Psoas muscle (tissue), 8 donors: Measurements from ENCODE around the gene METTL1. TPM values are rescaled to one million over a fixed set of nuclear protein-coding genes. Genes with fewer than 3 reads are reported as not detected.

ENCODE experiments used
- ATAC-seq, 4 donors: fragments of 200-7000 bp; cut with Tn5 transposase; one replicate each; pipeline ENCODE4 v1.9.1; 2020; ENCODE audit warnings: moderate library complexity in 3 of 4, mild to moderate bottlenecking in 2 of 4
- DNase-seq, 2 donors: peaks; one replicate each; pipeline ENCODE4 v3.0.0-alpha.2; 2020
- H3K27ac ChIP-seq: fragments of 200-600 bp; one replicate; pipeline ENCODE4 v1.8.0; 2022
- H3K27me3 ChIP-seq, 3 donors: fragments of 200-600 bp in 1 of 3; one replicate each; pipeline versions ENCODE4 v1.6.1 to v1.8.0; 2013 to 2022; ENCODE audit warnings: low read length in 2 of 3, mild to moderate bottlenecking in 2 of 3, moderate library complexity in 1 of 3; ENCODE audit not compliant: insufficient read depth in 3 of 3
- H3K36me3 ChIP-seq, 2 donors: fragments of 200-600 bp in 1 of 2; one replicate each; pipeline versions ENCODE4 v1.6.1 to v1.8.0; 2013 to 2022; ENCODE audit warnings: low read depth in 1 of 2, mild to moderate bottlenecking in 1 of 2, moderate library complexity in 1 of 2; ENCODE audit not compliant: insufficient read depth in 1 of 2
- H3K4me1 ChIP-seq: fragments of 200-600 bp; one replicate; pipeline ENCODE4 v1.8.0; 2022
- H3K4me3 ChIP-seq: fragments of 200-600 bp; one replicate; pipeline ENCODE4 v1.8.0; 2022; ENCODE audit warnings: mild to moderate bottlenecking
- H3K9me3 ChIP-seq: fragments of 200-600 bp; one replicate; pipeline ENCODE4 v1.8.0; 2022
- WGBS, 3 donors: extraction: QIAGEN DNeasy Blood & Tissue Kit; methylation state at CpG; one replicate each; pipeline versions ENCODE4 v1.1.6 to v1.1.7; 2013; 5-methylcytosine and 5-hydroxymethylcytosine counted together
- intact Hi-C, 2 donors: fragments of 100-400 bp; cut with DNase I; formaldehyde crosslinking; loops; one replicate each; pipeline versions ENCODE4 v1.11.0 to v1.14.2; 2022
- polyA plus RNA-seq, 3 donors: library from polyadenylated mRNA; stranded (reverse); fragments of 200-250 nt; gene quantifications; one replicate each; pipeline ENCODE4 v1.2.3, GENCODE V29; 2013
- total RNA-seq, 4 donors: library from RNA; stranded (reverse); fragmentation: NEBNext Ultra II Directional in 2 of 4; extraction: Animal tissue kit (Norgen Biotek cat#: 25700) in 2 of 4; gene quantifications; one replicate each; pipeline versions ENCODE4 v1.2.1 to v1.2.4, GENCODE V29; 2021 to 2023
- TF ChIP-seq, protein P1 (sequence below): fragments of 200-600 bp; IDR thresholded peaks from one replicate; pipeline ENCODE4 v1.8.0; 2022; ENCODE audit warnings: antibody characterized with exemption
- donor health status: healthy with polysubstance abuse.
- donor health status: DM: no; HTN: no; CAD: no; lungs with moderate emphysema.
- donor health status: Bipolar disorder and iron deficiency.
- donor health status: healthy.
- donor health status: DM: yes; HTN: yes; CAD: no.
- donor health status: DM: no; HTN: no; CAD: no.
- donor health status: DM: no; HTN: no; CAD: no.
- donor health status: DM: yes; HTN: yes; CAD: no.

The METTL1 gene
- total and polyA plus RNA-seq, 7 donors: 18.8 to 80.9 (median 26.3) TPM

GRCh38 chr12:57763881-57764661, 7.8 kb downstream of the METTL1 start:
- TF ChIP-seq, protein P1, sequence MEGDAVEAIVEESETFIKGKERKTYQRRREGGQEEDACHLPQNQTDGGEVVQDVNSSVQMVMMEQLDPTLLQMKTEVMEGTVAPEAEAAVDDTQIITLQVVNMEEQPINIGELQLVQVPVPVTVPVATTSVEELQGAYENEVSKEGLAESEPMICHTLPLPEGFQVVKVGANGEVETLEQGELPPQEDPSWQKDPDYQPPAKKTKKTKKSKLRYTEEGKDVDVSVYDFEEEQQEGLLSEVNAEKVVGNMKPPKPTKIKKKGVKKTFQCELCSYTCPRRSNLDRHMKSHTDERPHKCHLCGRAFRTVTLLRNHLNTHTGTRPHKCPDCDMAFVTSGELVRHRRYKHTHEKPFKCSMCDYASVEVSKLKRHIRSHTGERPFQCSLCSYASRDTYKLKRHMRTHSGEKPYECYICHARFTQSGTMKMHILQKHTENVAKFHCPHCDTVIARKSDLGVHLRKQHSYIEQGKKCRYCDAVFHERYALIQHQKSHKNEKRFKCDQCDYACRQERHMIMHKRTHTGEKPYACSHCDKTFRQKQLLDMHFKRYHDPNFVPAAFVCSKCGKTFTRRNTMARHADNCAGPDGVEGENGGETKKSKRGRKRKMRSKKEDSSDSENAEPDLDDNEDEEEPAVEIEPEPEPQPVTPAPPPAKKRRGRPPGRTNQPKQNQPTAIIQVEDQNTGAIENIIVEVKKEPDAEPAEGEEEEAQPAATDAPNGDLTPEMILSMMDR: no peak
- no peak for DNase-seq
- H3K36me3 ChIP-seq: peaks cover 0 to 16% of the 10 kb centered on the region in 2 donors
- H3K4me1 ChIP-seq: peaks cover 18% of the 10 kb centered on the region
- peaks cover 0 to 54% (median 29%) of the 10 kb centered on the region in 3 donors for H3K27me3 ChIP-seq
- H3K27ac ChIP-seq: no peak overlapping the region
- WGBS, 3 donors: 65 to 75% (median 73%) methylated on average over 6 of the region's 6 CpGs
- intact Hi-C loops: no loop called here
- no peak for ATAC-seq
- H3K9me3 ChIP-seq: no peaks in the 10 kb centered on the region
- no peak overlapping the region for H3K4me3 ChIP-seq

GRCh38 chr12:57762463-57762862, 9.4 kb downstream of the METTL1 start:
- Histone ChIP-seq H3K4me3 (no peak overlapping the region), H3K4me1 (peaks cover 18% of the 10 kb centered on the region), H3K27me3 (peaks cover 0 to 54% (median 29%) of the 10 kb centered on the region in 3 donors), H3K36me3 (peaks cover 0 to 18% of the 10 kb centered on the region in 2 donors), H3K27ac (no peak overlapping the region), H3K9me3 (no peaks in the 10 kb centered on the region)
- WGBS, 3 donors: 85 to 92% (median 91%) methylated on average over 2 of the region's 2 CpGs
- intact Hi-C loops: no loop called here
- TF ChIP-seq, protein P1: no peak
- DNase-seq: no peak
- no peak for ATAC-seq

DNA sequence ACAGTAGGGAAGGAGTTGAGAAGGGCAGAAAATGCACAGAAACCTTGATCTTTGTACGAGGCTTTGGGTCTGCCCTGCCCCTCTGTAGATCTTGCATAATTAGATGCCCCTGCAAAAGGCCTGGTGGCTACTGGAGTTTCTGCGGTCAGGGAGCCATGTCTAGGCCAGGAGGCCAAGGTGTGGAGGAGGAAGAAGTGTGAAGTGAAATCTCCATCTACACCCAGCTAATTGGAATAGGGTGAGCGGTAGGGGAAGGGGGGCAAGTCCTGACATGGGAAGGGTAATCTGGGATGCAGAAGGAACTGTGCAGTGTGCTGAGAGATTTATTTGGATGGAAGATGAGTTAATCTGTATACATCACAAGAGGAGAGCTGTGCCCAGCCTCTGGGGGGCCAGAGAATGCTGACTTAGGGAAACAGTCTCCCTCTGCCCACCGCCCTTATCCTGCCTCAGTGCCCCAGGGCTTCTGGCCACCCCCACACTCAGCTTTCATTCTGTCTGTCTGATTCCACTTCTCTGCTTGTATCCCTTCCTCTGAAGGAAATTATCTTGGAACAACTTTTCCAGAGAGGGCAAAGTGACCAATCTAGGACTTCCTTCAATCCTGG, 10.4 kb downstream of the METTL1 start:
- peaks cover 14% of the 10 kb centered on the region for H3K4me1 ChIP-seq
- TF ChIP-seq, protein P1: no peak
- no peak overlapping the region for H3K27ac ChIP-seq
- peaks cover 0 to 21% of the 10 kb centered on the region in 2 donors for H3K36me3 ChIP-seq
- H3K4me3 ChIP-seq: no peak overlapping the region
- H3K9me3 ChIP-seq: no peaks in the 10 kb centered on the region
- DNase-seq (no peak), ATAC-seq (no peak)
- intact Hi-C loops: no loop called here
- H3K27me3 ChIP-seq: peaks cover 0 to 50% (median 24%) of the 10 kb centered on the region in 3 donors
- 92 to 94% (median 94%) methylated on average over 4 of the region's 4 CpGs for WGBS, 3 donors

GRCh38 chr12:57760347-57760982, 11.4 kb downstream of the METTL1 start:
- no peak for ATAC-seq

More at GRCh38 chr12:57760347-57760982, 11.4 kb downstream of the METTL1 start:
- Histone ChIP-seq H3K36me3 (peaks cover 0 to 21% of the 10 kb centered on the region in 2 donors), H3K4me1 (peaks cover 9% of the 10 kb centered on the region), H3K27me3 (peaks cover 0 to 44% (median 16%) of the 10 kb centered on the region in 3 donors), H3K4me3 (no peak overlapping the region), H3K27ac (no peak overlapping the region), H3K9me3 (no peaks in the 10 kb centered on the region)
- no peak for DNase-seq
- TF ChIP-seq, protein P1: no peak
- WGBS, 3 donors: 87 to 90% (median 89%) methylated on average over 3 of the region's 3 CpGs
- intact Hi-C loops: no loop called here
